ENCODE results near the gene BHLHA15.

BHLHA15 gene

GRCh38 chr7:98242934-98243333 is 31.7 kb downstream of the BHLHA15 start:
- H3K9ac ChIP-seq (ENCODE audit: low read length) = no peak overlapping the region
- H3K9me3 ChIP-seq (ENCODE audit: control insufficient read depth, low read depth, low read length) = no peaks in the 10 kb centered on the region
- H3K36me3 ChIP-seq (ENCODE audit: control insufficient read depth, low read depth, low read length) = no peaks in the 10 kb centered on the region
- no peak overlapping the region for H3K27ac ChIP-seq (ENCODE audit: low read length)
- no peaks in the 10 kb centered on the region for H3K4me1 ChIP-seq (ENCODE audit: control insufficient read depth, low read depth, low read length)
- H3K27me3 ChIP-seq (ENCODE audit: control insufficient read depth, insufficient read depth, low read length) = no peaks in the 10 kb centered on the region
- no peak overlapping the region for H3K4me3 ChIP-seq (ENCODE audit: low read length)

GRCh38 chr7:98244871-98245270 is 33.6 kb downstream of the BHLHA15 start:
- Histone ChIP-seq H3K9ac (ENCODE audit: low read length) (no peak overlapping the region), H3K9me3 (ENCODE audit: control insufficient read depth, low read depth, low read length) (no peaks in the 10 kb centered on the region), H3K27ac (ENCODE audit: low read length) (no peak overlapping the region), H3K4me1 (ENCODE audit: control insufficient read depth, low read depth, low read length) (no peaks in the 10 kb centered on the region), H3K4me3 (ENCODE audit: low read length) (no peak overlapping the region), H3K36me3 (ENCODE audit: control insufficient read depth, low read depth, low read length) (no peaks in the 10 kb centered on the region), H3K27me3 (ENCODE audit: control insufficient read depth, insufficient read depth, low read length) (no peaks in the 10 kb centered on the region)

GRCh38 chr7:98248156-98248555 is 36.9 kb downstream of the BHLHA15 start:
- no peak overlapping the region for H3K27ac ChIP-seq (ENCODE audit: low read length)
- no peak overlapping the region for H3K4me3 ChIP-seq (ENCODE audit: low read length)
- H3K9ac ChIP-seq (ENCODE audit: low read length) = no peak overlapping the region
- no peaks in the 10 kb centered on the region for H3K27me3 ChIP-seq (ENCODE audit: control insufficient read depth, insufficient read depth, low read length)
- peaks cover 3% of the 10 kb centered on the region for H3K4me1 ChIP-seq (ENCODE audit: control insufficient read depth, low read depth, low read length)
- no peaks in the 10 kb centered on the region for H3K36me3 ChIP-seq (ENCODE audit: control insufficient read depth, low read depth, low read length)
- H3K9me3 ChIP-seq (ENCODE audit: control insufficient read depth, low read depth, low read length) = no peaks in the 10 kb centered on the region

GRCh38 chr7:98249106-98249505 is 37.9 kb downstream of the BHLHA15 start:
- no peaks in the 10 kb centered on the region for H3K27me3 ChIP-seq (ENCODE audit: control insufficient read depth, insufficient read depth, low read length)
- H3K27ac ChIP-seq (ENCODE audit: low read length) = no peak overlapping the region
- H3K9me3 ChIP-seq (ENCODE audit: control insufficient read depth, low read depth, low read length) = no peaks in the 10 kb centered on the region
- H3K9ac ChIP-seq (ENCODE audit: low read length) = no peak overlapping the region
- H3K36me3 ChIP-seq (ENCODE audit: control insufficient read depth, low read depth, low read length) = no peaks in the 10 kb centered on the region
- peaks cover 3% of the 10 kb centered on the region for H3K4me1 ChIP-seq (ENCODE audit: control insufficient read depth, low read depth, low read length)
- H3K4me3 ChIP-seq (ENCODE audit: low read length) = no peak overlapping the region

- Histone ChIP-seq H3K27ac (ENCODE audit: low read length) (no peak overlapping the region), H3K9me3 (ENCODE audit: control insufficient read depth, low read depth, low read length) (no peaks in the 10 kb centered on the region), H3K36me3 (ENCODE audit: control insufficient read depth, low read depth, low read length) (no peaks in the 10 kb centered on the region), H3K4me1 (ENCODE audit: control insufficient read depth, low read depth, low read length) (peaks cover 3% of the 10 kb centered on the region), H3K27me3 (ENCODE audit: control insufficient read depth, insufficient read depth, low read length) (no peaks in the 10 kb centered on the region), H3K9ac (ENCODE audit: low read length) (no peak overlapping the region), H3K4me3 (ENCODE audit: low read length) (peak overlapping the region; percentile 84)
Measured at GRCh38 chr7:98250789-98251188, 39.5 kb downstream of the BHLHA15 start.

GRCh38 chr7:98251231-98251600 is 40.0 kb downstream of the BHLHA15 start:
- H3K27ac ChIP-seq (ENCODE audit: low read length) = no peak overlapping the region
- H3K36me3 ChIP-seq (ENCODE audit: control insufficient read depth, low read depth, low read length) = no peaks in the 10 kb centered on the region
- H3K9ac ChIP-seq (ENCODE audit: low read length) = no peak overlapping the region

GRCh38 chr7:98251601-98252424 is 40.6 kb downstream of the BHLHA15 start, which contains the start of gene TECPR1:
Gene TECPR1, minus strand, starts transcription at chr7:98252232. Its CDS starts 6,086 bp downstream, at chr7:98246146.
- H3K4me1 ChIP-seq (ENCODE audit: control insufficient read depth, low read depth, low read length) = peaks cover 3% of the 10 kb centered on the region
- H3K27ac ChIP-seq (ENCODE audit: low read length) = no peak within 1 kb of the TSS
- H3K4me3 ChIP-seq (ENCODE audit: low read length) = peak within 1 kb of the TSS; percentile 84
- peak within 1 kb of the TSS; percentile 43 for H3K9ac ChIP-seq (ENCODE audit: low read length)
- no peaks in the 10 kb centered on the region for H3K27me3 ChIP-seq (ENCODE audit: control insufficient read depth, insufficient read depth, low read length)
- H3K36me3 ChIP-seq (ENCODE audit: control insufficient read depth, low read depth, low read length) = peaks cover 2% of the 10 kb centered on the region
- H3K9me3 ChIP-seq (ENCODE audit: control insufficient read depth, low read depth, low read length) = no peaks in the 10 kb centered on the region

More at GRCh38 chr7:98251231-98251600, 40.0 kb downstream of the BHLHA15 start:
- H3K4me3 ChIP-seq (ENCODE audit: low read length) = peak overlapping the region; percentile 84
- no peaks in the 10 kb centered on the region for H3K9me3 ChIP-seq (ENCODE audit: control insufficient read depth, low read depth, low read length)
- H3K27me3 ChIP-seq (ENCODE audit: control insufficient read depth, insufficient read depth, low read length) = no peaks in the 10 kb centered on the region
- peaks cover 3% of the 10 kb centered on the region for H3K4me1 ChIP-seq (ENCODE audit: control insufficient read depth, low read depth, low read length)

- peak overlapping the region; percentile 43 for H3K9ac ChIP-seq (ENCODE audit: low read length)
- no peak overlapping the region for H3K27ac ChIP-seq (ENCODE audit: low read length)
- no peaks in the 10 kb centered on the region for H3K9me3 ChIP-seq (ENCODE audit: control insufficient read depth, low read depth, low read length)
- no peaks in the 10 kb centered on the region for H3K27me3 ChIP-seq (ENCODE audit: control insufficient read depth, insufficient read depth, low read length)
- peaks cover 3% of the 10 kb centered on the region for H3K4me1 ChIP-seq (ENCODE audit: control insufficient read depth, low read depth, low read length)
- peaks cover 3% of the 10 kb centered on the region for H3K36me3 ChIP-seq (ENCODE audit: control insufficient read depth, low read depth, low read length)
- peak overlapping the region; percentile 84 for H3K4me3 ChIP-seq (ENCODE audit: low read length)
Measured at GRCh38 chr7:98252425-98253054, 41.3 kb downstream of the BHLHA15 start.

- Histone ChIP-seq H3K9me3 (ENCODE audit: control insufficient read depth, low read depth, low read length) (no peaks in the 10 kb centered on the region), H3K27me3 (ENCODE audit: control insufficient read depth, insufficient read depth, low read length) (no peaks in the 10 kb centered on the region), H3K27ac (ENCODE audit: low read length) (no peak overlapping the region), H3K4me3 (ENCODE audit: low read length) (no peak overlapping the region), H3K4me1 (ENCODE audit: control insufficient read depth, low read depth, low read length) (peaks cover 3% of the 10 kb centered on the region), H3K9ac (ENCODE audit: low read length) (no peak overlapping the region), H3K36me3 (ENCODE audit: control insufficient read depth, low read depth, low read length) (peaks cover 3% of the 10 kb centered on the region)
Measured at GRCh38 chr7:98254516-98254915, 43.3 kb downstream of the BHLHA15 start.

GRCh38 chr7:98254951-98255610 is 43.8 kb downstream of the BHLHA15 start:
- no peak overlapping the region for H3K27ac ChIP-seq (ENCODE audit: low read length)
- no peak overlapping the region for H3K9ac ChIP-seq (ENCODE audit: low read length)
- H3K9me3 ChIP-seq (ENCODE audit: control insufficient read depth, low read depth, low read length) = no peaks in the 10 kb centered on the region
- peaks cover 3% of the 10 kb centered on the region for H3K4me1 ChIP-seq (ENCODE audit: control insufficient read depth, low read depth, low read length)
- no peaks in the 10 kb centered on the region for H3K27me3 ChIP-seq (ENCODE audit: control insufficient read depth, insufficient read depth, low read length)
- H3K4me3 ChIP-seq (ENCODE audit: low read length) = no peak overlapping the region
- peaks cover 3% of the 10 kb centered on the region for H3K36me3 ChIP-seq (ENCODE audit: control insufficient read depth, low read depth, low read length)

GRCh38 chr7:98256431-98256830 is 45.2 kb downstream of the BHLHA15 start:
- Histone ChIP-seq H3K27ac (ENCODE audit: low read length) (no peak overlapping the region), H3K9ac (ENCODE audit: low read length) (no peak overlapping the region), H3K36me3 (ENCODE audit: control insufficient read depth, low read depth, low read length) (peaks cover 3% of the 10 kb centered on the region), H3K4me1 (ENCODE audit: control insufficient read depth, low read depth, low read length) (peaks cover 3% of the 10 kb centered on the region), H3K4me3 (ENCODE audit: low read length) (no peak overlapping the region), H3K27me3 (ENCODE audit: control insufficient read depth, insufficient read depth, low read length) (no peaks in the 10 kb centered on the region), H3K9me3 (ENCODE audit: control insufficient read depth, low read depth, low read length) (no peaks in the 10 kb centered on the region)

Measured in iPS-18a (cell line).